Measurements from ENCODE around the gene PNPLA1.

DNA sequence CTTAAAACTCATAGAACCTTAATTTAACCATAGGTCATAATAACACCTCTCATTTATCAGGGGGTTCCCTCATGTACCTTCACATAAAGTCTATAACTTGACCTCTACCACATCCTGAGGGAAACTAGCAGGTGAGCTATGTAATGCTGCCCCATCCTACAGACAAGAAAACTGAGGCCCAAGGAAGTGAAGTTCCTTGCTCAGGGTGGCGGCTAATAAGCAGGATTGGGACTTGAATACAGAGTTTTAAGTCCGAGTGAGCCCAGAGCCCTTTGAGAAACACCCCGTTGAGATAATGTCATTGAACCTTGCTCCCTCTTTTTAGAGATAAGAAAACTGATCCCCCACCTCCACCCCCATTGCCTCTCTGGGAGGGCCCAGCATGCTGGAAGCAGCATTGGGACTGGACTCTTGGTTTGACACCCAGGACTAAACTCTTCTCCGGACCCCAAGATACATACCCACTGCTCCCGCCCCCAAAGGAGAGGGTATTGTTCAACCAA is 66.4 kb downstream of the PNPLA1 start:
- TF ChIP-seq, protein P1, sequence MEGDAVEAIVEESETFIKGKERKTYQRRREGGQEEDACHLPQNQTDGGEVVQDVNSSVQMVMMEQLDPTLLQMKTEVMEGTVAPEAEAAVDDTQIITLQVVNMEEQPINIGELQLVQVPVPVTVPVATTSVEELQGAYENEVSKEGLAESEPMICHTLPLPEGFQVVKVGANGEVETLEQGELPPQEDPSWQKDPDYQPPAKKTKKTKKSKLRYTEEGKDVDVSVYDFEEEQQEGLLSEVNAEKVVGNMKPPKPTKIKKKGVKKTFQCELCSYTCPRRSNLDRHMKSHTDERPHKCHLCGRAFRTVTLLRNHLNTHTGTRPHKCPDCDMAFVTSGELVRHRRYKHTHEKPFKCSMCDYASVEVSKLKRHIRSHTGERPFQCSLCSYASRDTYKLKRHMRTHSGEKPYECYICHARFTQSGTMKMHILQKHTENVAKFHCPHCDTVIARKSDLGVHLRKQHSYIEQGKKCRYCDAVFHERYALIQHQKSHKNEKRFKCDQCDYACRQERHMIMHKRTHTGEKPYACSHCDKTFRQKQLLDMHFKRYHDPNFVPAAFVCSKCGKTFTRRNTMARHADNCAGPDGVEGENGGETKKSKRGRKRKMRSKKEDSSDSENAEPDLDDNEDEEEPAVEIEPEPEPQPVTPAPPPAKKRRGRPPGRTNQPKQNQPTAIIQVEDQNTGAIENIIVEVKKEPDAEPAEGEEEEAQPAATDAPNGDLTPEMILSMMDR (conservative IDR thresholded peaks at IDR 0.05 in 1 of 2, IDR thresholded peaks at IDR 0.05 in 1 of 2; ENCODE audit: low read depth in 1 of 2, low read length in 2 of 2): no peak
- TF ChIP-seq EZH2 (IDR thresholded peaks at IDR 0.05; ENCODE audit: low read length, missing control alignments): no peak

Measured in fibroblast of lung (primary cell).